DMS153 treated with DMSO at 0.1 percent for 48 hours (cell line): ENCODE results near the gene PCSK4.
"Not testable (repeated sequence)": the region's sequence is repeated elsewhere in the genome, so short reads cannot be mapped to it uniquely, and the experiment has no call there.

ENCODE experiments used
- DNase-seq: peaks from one replicate; lab custom pipeline; 2025; ENCODE audit not compliant: unreplicated experiment; lab: John Stamatoyannopoulos, UW

PCSK4 gene

GRCh38 chr19:1505991-1506881 is 16.1 kb upstream of the PCSK4 start:
- DNase-seq, result no peak

- DNase-seq, result no peak
Observed at GRCh38 chr19:1505012-1505411, 14.9 kb upstream of the PCSK4 start.

DNA sequence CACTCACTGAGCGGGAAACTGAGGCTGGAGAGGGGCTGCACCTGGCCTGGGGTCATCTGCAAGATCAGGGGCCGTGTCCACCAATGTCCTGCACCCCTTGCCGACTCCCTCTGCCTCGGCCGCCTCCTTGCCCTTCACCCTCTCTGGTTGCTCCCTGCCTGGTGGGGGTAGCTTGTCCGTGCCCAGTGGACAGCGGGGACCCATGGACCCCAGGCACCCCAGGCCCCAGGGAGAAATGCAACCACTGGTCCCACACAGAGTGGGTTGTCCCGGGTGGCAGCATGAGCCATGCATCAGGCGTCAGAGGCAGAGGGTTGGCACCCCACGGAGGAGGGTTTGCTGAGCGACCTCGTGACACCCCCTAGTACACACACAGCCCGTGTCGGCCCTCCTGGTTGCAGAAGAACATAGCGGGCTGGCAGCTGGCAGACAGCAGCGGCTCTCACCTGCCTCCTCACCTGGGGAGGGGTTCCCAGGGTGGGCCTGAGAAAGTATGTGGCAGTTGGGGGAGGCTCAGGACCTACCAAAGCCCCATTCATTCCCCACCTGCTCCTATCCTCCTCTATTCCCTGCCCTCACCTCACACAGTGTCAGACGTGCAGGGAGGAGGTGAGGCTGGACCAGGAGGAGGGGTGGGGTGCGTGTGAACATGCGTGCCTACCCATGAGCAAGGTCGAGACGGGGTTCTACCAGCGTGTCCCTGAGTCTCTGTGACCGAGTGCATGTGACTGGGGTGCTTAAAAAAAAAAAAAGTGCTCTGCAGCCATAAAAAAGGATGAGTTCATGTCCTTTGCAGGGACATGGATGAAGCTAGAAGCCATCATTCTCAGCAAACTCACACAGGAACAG is 14.0 kb upstream of the PCSK4 start:
- DNase-seq, result no peak

DNA sequence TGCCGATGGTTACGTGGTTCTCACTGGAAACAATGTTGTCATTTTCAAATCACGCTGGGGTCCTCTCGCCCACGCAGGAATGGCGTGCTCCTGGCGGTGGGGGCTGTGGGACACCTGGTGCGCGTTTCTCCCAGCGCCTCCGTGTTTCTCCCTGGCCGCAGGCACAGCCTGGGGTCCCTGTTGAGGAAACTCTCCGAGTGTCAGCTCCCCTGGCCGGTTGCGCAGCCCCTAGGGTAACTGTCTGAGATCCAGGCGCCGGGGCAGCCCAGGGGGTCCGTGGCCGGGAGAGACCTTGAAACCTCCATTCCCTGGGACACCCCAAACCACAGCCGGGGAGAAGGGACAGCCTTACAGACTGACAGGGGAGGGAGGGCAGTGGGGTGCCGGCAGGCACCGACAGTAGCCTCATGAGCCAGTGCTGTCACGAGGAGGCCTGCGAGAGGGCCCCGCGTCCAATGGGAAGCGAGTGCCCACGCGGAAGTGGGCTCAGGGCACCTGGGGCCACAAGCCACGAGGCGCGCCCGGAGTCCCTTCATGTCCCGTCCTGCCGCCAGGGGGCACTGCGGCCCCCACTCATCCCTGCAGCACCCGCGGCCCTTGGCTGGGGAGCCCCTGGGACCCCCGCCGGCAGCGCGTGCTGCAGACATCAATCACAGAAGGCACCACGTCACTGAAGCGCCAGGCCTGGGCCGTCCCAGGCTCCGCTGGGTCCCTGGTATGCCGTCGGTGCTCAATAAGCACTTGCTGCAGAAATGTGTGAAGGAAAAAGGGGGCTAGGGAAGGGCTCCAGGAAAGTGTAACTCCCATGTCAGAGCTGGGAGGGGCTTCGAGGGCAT is 13.2 kb upstream of the PCSK4 start:
- no peak for DNase-seq

DNA sequence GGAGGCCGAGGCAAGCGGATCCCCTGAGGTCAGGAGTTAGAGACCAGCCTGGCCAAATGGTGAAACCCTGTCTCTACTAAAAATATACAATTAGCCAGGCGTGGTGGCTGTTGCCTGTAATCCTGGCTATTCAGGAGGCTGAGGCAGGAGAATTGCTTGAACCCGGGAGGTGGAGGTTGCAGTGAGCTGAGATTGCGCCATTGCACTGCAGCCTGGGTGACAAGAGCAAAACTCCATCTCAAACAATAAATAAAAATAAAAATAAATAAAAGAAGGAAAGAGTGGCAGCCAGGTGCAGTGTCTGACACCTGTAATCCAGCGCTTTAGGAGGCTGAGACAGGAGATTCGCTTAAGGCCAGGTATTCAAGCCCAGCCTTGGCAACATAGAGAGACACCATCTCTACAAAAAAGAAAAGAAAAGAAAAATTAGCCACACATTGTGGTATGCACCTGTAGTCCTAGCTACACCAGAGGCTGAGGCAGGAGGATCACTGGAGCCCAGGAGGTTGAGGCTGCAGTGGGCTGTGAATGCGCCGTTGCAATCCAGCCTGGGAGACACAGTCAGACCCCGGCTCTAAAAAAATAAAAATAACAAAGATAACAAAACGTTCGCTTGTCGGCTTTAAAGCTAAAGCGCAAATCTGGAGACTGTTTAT is 12.4 kb upstream of the PCSK4 start:
- DNase-seq, result no peak

DNA sequence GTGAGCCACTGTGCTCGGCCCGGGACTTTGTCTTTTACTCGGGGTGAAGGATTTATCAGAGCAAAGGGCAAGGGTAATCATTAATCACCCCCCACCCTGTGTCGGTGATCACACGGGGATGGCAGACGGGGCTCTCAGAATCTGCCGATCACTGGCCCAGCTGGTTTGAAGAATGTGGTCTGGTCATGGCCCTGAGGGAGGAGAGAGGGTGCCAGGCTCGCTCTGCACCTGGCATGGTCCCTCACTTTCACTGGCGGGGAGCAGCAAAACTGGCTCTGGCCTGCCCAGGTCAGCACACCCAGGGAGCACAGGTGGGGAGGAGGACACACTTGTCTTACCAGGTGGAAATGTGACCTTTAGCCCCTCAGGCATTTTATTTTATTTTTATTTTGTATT is 11.0 kb upstream of the PCSK4 start:
- no peak for DNase-seq

GRCh38 chr19:1499231-1499630 is 9.1 kb upstream of the PCSK4 start:
- DNase-seq, result not testable (repeated sequence)

DNA sequence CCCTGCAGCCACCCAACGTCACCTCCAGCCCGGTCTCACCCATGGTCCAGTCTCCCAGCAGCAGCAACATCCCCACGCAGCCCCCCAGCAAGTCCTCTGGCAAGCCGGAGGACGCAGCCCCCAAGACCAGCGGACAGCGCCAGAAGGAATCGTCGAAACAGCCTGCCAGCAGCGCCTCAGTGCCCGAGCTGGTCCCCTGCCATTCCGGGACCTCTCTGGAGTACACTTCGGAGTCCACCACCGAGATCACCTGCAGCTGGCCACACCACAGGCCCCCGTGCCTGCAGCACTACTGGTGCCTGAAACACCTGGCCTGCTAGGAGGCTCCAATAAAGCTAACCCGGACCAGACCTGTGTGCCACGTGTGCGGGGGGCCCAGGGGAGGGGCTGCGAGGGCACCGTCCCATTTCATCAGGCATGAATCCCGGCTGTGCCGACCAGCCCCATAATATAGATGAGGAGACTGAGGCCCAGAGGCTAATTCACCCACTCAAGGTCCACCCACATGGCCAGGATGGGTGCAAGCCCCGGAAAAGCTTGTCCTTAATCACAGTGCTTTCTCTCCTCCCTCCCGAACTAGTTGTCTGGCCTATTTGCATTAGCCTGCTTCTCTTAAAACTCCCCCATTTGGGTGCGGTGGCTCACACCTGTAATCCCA is 7.6 kb upstream of the PCSK4 start:
- no peak for DNase-seq

DNA sequence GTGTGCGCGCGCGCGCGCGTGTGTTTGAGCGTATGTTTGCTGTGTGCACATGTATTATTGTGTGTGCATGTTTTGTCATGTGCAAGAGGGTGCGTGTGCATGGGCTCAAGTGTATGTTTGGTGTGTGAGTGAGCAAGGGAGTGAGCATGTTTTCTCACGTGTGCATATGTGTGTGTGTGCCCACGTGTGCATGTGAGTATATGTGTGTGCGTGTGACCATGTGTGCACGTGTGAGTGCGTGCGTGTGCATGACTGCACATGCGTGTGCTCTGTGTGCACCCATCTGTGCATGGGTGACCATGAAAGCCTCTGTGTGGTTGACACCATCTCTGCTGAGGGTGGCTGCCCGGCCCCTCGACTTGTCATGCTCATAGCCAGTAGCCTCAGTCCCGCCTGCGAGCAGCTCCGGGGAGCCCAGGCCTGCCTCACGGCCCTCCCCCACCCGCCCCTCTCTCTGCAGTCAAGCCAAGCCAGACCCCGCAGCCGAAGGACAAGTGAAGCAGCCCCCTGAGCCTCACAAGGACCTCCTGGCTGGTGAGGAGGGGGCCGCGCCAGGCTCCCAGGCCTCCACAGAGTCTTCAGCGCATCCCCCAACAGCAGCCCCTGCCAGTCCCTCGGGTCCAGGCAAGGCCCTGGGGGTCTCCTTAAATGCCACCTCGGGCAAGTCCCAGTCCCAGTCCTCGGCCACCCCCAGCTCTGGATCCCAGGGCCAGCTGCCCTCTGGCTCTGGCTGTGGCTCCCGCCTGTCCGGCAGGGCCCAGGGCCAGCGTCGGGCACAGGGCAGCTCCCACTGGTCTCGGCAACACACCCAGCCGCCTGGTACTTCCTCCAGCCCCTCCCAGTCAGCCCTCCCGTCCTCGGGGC is 6.8 kb upstream of the PCSK4 start:
- no peak for DNase-seq

- no peak for DNase-seq
Observed at GRCh38 chr19:1495799-1496713, 5.9 kb upstream of the PCSK4 start.

GRCh38 chr19:1495051-1495798 is 5.1 kb upstream of the PCSK4 start:
- no peak for DNase-seq

DNA sequence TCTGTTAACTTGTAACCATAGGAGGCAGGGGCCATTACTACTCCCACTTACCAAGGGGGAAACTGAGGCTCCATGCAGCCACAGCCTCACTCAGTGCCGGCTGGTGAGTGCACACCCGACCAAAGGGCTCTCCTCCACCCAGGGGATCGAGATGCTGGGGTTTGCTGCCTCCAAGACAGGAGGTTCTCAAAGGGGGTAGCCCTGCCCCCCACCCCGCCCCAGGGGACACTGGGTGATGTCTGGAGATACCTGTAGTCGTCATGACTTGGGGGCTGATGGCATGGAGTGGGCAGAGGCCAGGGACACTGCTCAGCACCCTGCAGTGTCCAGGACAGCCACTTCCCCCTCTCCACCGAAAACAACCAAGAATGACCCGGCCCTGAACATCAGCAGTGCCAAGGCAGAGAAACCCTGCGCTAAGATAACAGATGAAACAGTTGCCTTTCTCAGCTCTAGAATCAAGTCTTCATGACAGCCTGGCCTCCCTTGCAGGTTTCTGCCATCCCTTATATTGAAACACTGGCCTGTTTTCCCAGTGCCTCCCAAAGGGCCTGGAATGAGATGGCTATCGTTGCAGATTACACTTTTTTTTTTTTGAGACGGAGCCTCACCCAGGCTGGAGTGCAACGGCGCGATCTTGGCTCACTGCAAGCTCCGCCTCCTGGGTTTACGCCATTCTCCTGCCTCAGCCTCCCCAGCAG is 4.1 kb upstream of the PCSK4 start:
- DNase-seq, result no peak

GRCh38 chr19:1492474-1493006 is 2.4 kb upstream of the PCSK4 start:
- no peak for DNase-seq

GRCh38 chr19:1491849-1492170 is 1.7 kb upstream of the PCSK4 start:
- DNase-seq, result no peak

GRCh38 chr19:1491114-1491848 is 1.1 kb upstream of the PCSK4 start, which contains the start of gene REEP6:
REEP6 (plus strand) TSS chr19:1491181; CDS start chr19:1491270, 89 bp downstream.
- no peak for DNase-seq
